Measurements from ENCODE around the gene TMED4. TPM values are rescaled to one million over a fixed set of nuclear protein-coding genes. Genes with fewer than 3 reads are reported as not detected.

TMED4 gene
- total and polyA plus RNA-seq, 2 experiments from 2014 or later: 43.5 to 98.5 TPM

DNA sequence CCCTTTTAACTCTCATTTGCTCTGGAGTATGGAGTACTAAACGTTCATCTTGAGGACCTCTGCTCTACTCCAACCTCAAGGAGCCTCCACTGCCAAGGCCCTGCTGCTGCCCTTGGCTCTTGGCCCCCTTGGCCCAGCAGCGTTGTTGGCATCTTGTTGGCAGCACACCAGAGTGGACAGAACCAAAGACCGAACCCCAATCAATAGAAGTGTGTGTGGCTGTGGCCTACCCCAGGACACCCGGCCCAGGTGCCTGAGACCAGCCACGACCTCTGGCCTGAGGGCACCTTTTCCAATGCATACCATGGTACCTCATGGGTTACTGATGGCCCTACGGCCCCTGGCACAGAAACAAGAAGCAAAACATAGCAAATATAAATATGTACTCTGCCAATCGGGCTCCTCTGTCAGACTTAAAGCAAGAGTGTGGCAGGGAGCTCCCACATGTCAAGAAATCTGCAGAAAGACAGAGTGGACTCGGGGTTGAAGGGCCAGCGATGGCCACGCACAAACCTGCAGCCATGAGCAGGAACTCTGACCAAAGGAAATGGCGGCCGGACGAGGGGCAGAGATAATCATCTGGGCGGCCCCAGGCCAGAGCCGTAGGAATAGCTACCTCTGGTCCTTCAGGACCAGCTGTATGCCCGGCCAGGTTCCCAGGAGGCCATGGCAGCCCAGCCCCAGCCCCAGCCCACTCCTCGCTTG, 43.8 kb downstream of the TMED4 start:
- H3K36me3 ChIP-seq (ENCODE audit: insufficient read depth): no peaks in the 10 kb centered on the region
- no peaks in the 10 kb centered on the region for H3K79me2 ChIP-seq (replicated peaks; ENCODE audit: insufficient read depth)
- no peak overlapping the region for H3K4me2 ChIP-seq
- H2AFZ ChIP-seq: no peak overlapping the region
- H3K4me3 ChIP-seq: no peak overlapping the region
- Mint-ChIP-seq H3K27ac (no peak overlapping the region), H3K9me3 (no peaks in the 10 kb centered on the region), H3K4me3 (no peak overlapping the region), H3K4me1 (no peaks in the 10 kb centered on the region; the same call in 2 of the 3 replicates), H3K36me3 (ENCODE audit: low read depth) (no peaks in the 10 kb centered on the region; the same call in 2 of the 3 replicates), H3K27me3 (ENCODE audit: insufficient read depth, low read depth, poor library complexity) (peaks cover 15% of the 10 kb centered on the region)
- no peaks in the 10 kb centered on the region for H4K20me1 ChIP-seq (replicated peaks; ENCODE audit: insufficient read depth)
- no peaks in the 10 kb centered on the region for H3K4me1 ChIP-seq (ENCODE audit: insufficient read depth)
- H3K27me3 ChIP-seq (ENCODE audit: insufficient read depth): no peaks in the 10 kb centered on the region
- no peak for DNase-seq (ENCODE audit: low spot score)
- no peaks in the 10 kb centered on the region for H3K9me2 ChIP-seq (ENCODE audit: insufficient read depth)
- no peaks in the 10 kb centered on the region for H3F3A ChIP-seq (replicated peaks; ENCODE audit: low read depth)
- TF ChIP-seq CREB1 (CRISPR knock-in tag; IDR thresholded peaks at IDR 0.05; ENCODE audit: low read depth) (no peak), JUNB (IDR thresholded peaks at IDR 0.05; ENCODE audit: unreplicated experiment) (no peak), EZH2 (IDR thresholded peaks at IDR 0.05; ENCODE audit: low read depth, unreplicated experiment) (no peak)
- TF ChIP-seq, protein P1, sequence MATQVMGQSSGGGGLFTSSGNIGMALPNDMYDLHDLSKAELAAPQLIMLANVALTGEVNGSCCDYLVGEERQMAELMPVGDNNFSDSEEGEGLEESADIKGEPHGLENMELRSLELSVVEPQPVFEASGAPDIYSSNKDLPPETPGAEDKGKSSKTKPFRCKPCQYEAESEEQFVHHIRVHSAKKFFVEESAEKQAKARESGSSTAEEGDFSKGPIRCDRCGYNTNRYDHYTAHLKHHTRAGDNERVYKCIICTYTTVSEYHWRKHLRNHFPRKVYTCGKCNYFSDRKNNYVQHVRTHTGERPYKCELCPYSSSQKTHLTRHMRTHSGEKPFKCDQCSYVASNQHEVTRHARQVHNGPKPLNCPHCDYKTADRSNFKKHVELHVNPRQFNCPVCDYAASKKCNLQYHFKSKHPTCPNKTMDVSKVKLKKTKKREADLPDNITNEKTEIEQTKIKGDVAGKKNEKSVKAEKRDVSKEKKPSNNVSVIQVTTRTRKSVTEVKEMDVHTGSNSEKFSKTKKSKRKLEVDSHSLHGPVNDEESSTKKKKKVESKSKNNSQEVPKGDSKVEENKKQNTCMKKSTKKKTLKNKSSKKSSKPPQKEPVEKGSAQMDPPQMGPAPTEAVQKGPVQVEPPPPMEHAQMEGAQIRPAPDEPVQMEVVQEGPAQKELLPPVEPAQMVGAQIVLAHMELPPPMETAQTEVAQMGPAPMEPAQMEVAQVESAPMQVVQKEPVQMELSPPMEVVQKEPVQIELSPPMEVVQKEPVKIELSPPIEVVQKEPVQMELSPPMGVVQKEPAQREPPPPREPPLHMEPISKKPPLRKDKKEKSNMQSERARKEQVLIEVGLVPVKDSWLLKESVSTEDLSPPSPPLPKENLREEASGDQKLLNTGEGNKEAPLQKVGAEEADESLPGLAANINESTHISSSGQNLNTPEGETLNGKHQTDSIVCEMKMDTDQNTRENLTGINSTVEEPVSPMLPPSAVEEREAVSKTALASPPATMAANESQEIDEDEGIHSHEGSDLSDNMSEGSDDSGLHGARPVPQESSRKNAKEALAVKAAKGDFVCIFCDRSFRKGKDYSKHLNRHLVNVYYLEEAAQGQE (IDR thresholded peaks at IDR 0.05; ENCODE audit: unreplicated experiment): no peak
- ATAC-seq: no peak
- no peak overlapping the region for H3K27ac ChIP-seq (ENCODE audit: low read depth)

DNA sequence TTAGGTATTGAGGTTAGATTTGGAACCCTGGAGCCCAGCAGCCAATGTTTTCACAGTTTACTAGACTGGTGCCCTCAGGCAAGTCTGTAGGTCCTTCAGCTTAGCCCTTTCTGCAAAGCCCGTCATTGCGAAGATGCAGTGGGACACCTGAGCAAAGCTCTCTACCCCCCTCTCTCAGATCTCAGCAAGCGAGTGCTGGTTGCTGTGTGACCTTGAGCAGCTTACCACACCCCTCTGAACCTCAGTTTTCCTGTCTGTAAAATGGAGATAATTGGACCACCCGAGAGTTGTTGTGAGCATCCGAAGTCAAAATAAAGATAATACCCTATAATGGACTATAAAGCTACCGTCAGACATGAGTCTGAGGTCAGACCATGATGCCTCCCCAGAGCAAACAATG, 44.6 kb downstream of the TMED4 start:
- Mint-ChIP-seq H3K9me3 (no peaks in the 10 kb centered on the region), H3K36me3 (ENCODE audit: low read depth) (no peaks in the 10 kb centered on the region; the same call in 2 of the 3 replicates), H3K27ac (no peak overlapping the region), H3K27me3 (ENCODE audit: insufficient read depth, low read depth, poor library complexity) (peaks cover 15% of the 10 kb centered on the region), H3K4me3 (no peak overlapping the region), H3K4me1 (no peaks in the 10 kb centered on the region; the same call in 2 of the 3 replicates)
- Histone ChIP-seq H3K4me3 (no peak overlapping the region), H3K4me2 (no peak overlapping the region), H2AFZ (no peak overlapping the region), H3K4me1 (ENCODE audit: insufficient read depth) (no peaks in the 10 kb centered on the region), H3K36me3 (ENCODE audit: insufficient read depth) (no peaks in the 10 kb centered on the region), H4K20me1 (replicated peaks; ENCODE audit: insufficient read depth) (no peaks in the 10 kb centered on the region), H3K27ac (ENCODE audit: low read depth) (no peak overlapping the region), H3K79me2 (replicated peaks; ENCODE audit: insufficient read depth) (no peaks in the 10 kb centered on the region), H3K27me3 (ENCODE audit: insufficient read depth) (no peaks in the 10 kb centered on the region), H3K9me2 (ENCODE audit: insufficient read depth) (no peaks in the 10 kb centered on the region), H3F3A (replicated peaks; ENCODE audit: low read depth) (no peaks in the 10 kb centered on the region)
- ATAC-seq (no peak), DNase-seq (ENCODE audit: low spot score) (no peak)
- TF ChIP-seq STAT1 (IDR thresholded peaks at IDR 0.05; ENCODE audit: unreplicated experiment): no peak
- no peak for TF ChIP-seq POLR2AphosphoS5 (IDR thresholded peaks at IDR 0.05; ENCODE audit: low read depth)
- no peak for TF ChIP-seq NANOG (IDR thresholded peaks at IDR 0.05; ENCODE audit: borderline replicate concordance)
- TF ChIP-seq ZNF114 (CRISPR knock-in tag; IDR thresholded peaks at IDR 0.05): no peak
- TF ChIP-seq CREB1 (CRISPR knock-in tag; IDR thresholded peaks at IDR 0.05; ENCODE audit: low read depth): no peak
